Measurements from ENCODE around the gene MED27. TPM values are rescaled to one million over a fixed set of nuclear protein-coding genes. Genes with fewer than 3 reads are reported as not detected.

MED27 gene
- total RNA-seq, 1 donor from 2014 or later, result 21.3 TPM

- DNase-seq (ENCODE audit: low read depth), result peak; percentile 4
- TF ChIP-seq CTCF (conservative IDR thresholded peaks at IDR 0.05; ENCODE audit: low read depth, low read length), result no peak
- no peak overlapping the region for H3K4me3 ChIP-seq (ENCODE audit: low read depth, low read length)
Measured at GRCh38 chr9:131965103-131965502, 114.6 kb downstream of the MED27 start.

GRCh38 chr9:131963072-131964030 lies 116.3 kb downstream of the MED27 start:
- TF ChIP-seq CTCF (conservative IDR thresholded peaks at IDR 0.05; ENCODE audit: low read depth, low read length), result no peak
- H3K4me3 ChIP-seq (ENCODE audit: low read depth, low read length), result no peak overlapping the region
- no peak for DNase-seq (ENCODE audit: low read depth)

- no peak for TF ChIP-seq CTCF (conservative IDR thresholded peaks at IDR 0.05; ENCODE audit: low read depth, low read length)
- DNase-seq (ENCODE audit: low read depth), result no peak
- no peak overlapping the region for H3K4me3 ChIP-seq (ENCODE audit: low read depth, low read length)
Measured at GRCh38 chr9:131961496-131961880, 118.2 kb downstream of the MED27 start.

- H3K4me3 ChIP-seq (ENCODE audit: low read depth, low read length), result no peak overlapping the region
- TF ChIP-seq CTCF (conservative IDR thresholded peaks at IDR 0.05; ENCODE audit: low read depth, low read length), result no peak
- DNase-seq (ENCODE audit: low read depth), result peak; percentile 3
Measured at GRCh38 chr9:131960851-131961495, 118.7 kb downstream of the MED27 start.

- DNase-seq (ENCODE audit: low read depth), result peak; percentile 16
- no peak for TF ChIP-seq CTCF (conservative IDR thresholded peaks at IDR 0.05; ENCODE audit: low read depth, low read length)
- no peak overlapping the region for H3K4me3 ChIP-seq (ENCODE audit: low read depth, low read length)
Measured at GRCh38 chr9:131960311-131960710, 119.4 kb downstream of the MED27 start.

- no peak overlapping the region for H3K4me3 ChIP-seq (ENCODE audit: low read depth, low read length)
- TF ChIP-seq CTCF (conservative IDR thresholded peaks at IDR 0.05; ENCODE audit: low read depth, low read length), result no peak
- no peak for DNase-seq (ENCODE audit: low read depth)
Measured at GRCh38 chr9:131959887-131960286, 119.8 kb downstream of the MED27 start.
